ENCODE measurements around the gene PCDH15. TPM values are rescaled to one million over a fixed set of nuclear protein-coding genes. Genes with fewer than 3 reads are reported as not detected.

PCDH15 gene
- total RNA-seq, 4 donors from 2014 or later, result not detected

DNA sequence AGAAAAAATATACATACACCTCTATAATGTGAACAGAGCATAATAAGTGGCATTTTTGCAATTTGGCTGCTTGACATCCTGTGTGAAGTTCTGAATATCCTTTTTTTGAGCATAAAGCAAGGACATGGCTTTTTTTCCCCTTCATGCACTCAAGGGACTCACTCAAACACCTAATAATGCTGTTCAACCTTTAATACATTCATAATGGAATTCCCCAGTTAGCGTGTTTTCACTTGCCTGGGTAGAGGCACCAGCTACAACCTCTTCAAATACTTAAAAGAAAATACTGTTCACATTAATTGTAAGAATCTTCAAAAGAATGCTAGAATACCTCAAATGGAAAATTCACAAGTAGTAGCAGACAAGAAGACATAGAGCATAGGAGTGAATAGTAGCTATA, 316.8 kb downstream of the PCDH15 start:
- no peak for TF ChIP-seq CTCF (IDR thresholded peaks at IDR 0.05)
- H3K36me3 ChIP-seq, result peaks cover 0 to 2% (median 0%) of the 10 kb centered on the region in 3 donors
- H3K4me3 ChIP-seq, result no peak overlapping the region
- H3K4me1 ChIP-seq, result no peaks in the 10 kb centered on the region
- H3K27ac ChIP-seq, result no peak overlapping the region
- 86 to 92% methylated on average over 1 of the region's 1 CpG for WGBS, 2 donors
- no peak for DNase-seq (ENCODE audit: low spot score in 2 of 2)
- H3K27me3 ChIP-seq, result no peaks in the 10 kb centered on the region
- no peaks in the 10 kb centered on the region for H3K9me3 ChIP-seq

GRCh38 chr10:54478601-54479000, 322.4 kb downstream of the PCDH15 start:
- Histone ChIP-seq H3K4me1 (no peaks in the 10 kb centered on the region), H3K4me3 (no peak overlapping the region), H3K27ac (no peak overlapping the region), H3K27me3 (no peaks in the 10 kb centered on the region), H3K9me3 (no peaks in the 10 kb centered on the region), H3K36me3 (no peaks in the 10 kb centered on the region)
- TF ChIP-seq EP300 (IDR thresholded peaks at IDR 0.05), result no peak
- no peak for TF ChIP-seq CTCF (IDR thresholded peaks at IDR 0.05)
- no peak for TF ChIP-seq POLR2A (IDR thresholded peaks at IDR 0.05)
- no peak for DNase-seq (ENCODE audit: low spot score in 2 of 2)
- WGBS, 2 donors, result 66 to 74% methylated on average over 3 of the region's 3 CpGs

GRCh38 chr10:54477738-54478137, 323.3 kb downstream of the PCDH15 start:
- Histone ChIP-seq H3K4me3 (no peak overlapping the region), H3K9me3 (no peaks in the 10 kb centered on the region), H3K4me1 (no peaks in the 10 kb centered on the region), H3K27ac (no peak overlapping the region), H3K36me3 (no peaks in the 10 kb centered on the region), H3K27me3 (no peaks in the 10 kb centered on the region)
- TF ChIP-seq POLR2A (IDR thresholded peaks at IDR 0.05) (no peak), CTCF (IDR thresholded peaks at IDR 0.05) (no peak), EP300 (IDR thresholded peaks at IDR 0.05) (no peak)
- 86 to 90% methylated on average over 4 of the region's 4 CpGs for WGBS, 2 donors
- DNase-seq (ENCODE audit: low spot score in 2 of 2), result no peak

GRCh38 chr10:54470324-54470631, 330.8 kb downstream of the PCDH15 start:
- Histone ChIP-seq H3K4me3 (no peak overlapping the region), H3K36me3 (no peaks in the 10 kb centered on the region), H3K9me3 (no peaks in the 10 kb centered on the region), H3K4me1 (no peaks in the 10 kb centered on the region), H3K27ac (no peak overlapping the region), H3K27me3 (no peaks in the 10 kb centered on the region)
- TF ChIP-seq CTCF (IDR thresholded peaks at IDR 0.05) (no peak), POLR2A (IDR thresholded peaks at IDR 0.05) (no peak), EP300 (IDR thresholded peaks at IDR 0.05) (no peak)
- no peak for DNase-seq (ENCODE audit: low spot score in 2 of 2)
- 79% methylated on average over 1 of the region's 1 CpG; no CpG with 5 or more reads in 1 of the 2 donors for WGBS, 2 donors

- Histone ChIP-seq H3K4me3 (no peak overlapping the region), H3K27me3 (no peaks in the 10 kb centered on the region), H3K9me3 (no peaks in the 10 kb centered on the region), H3K36me3 (no peaks in the 10 kb centered on the region), H3K4me1 (no peaks in the 10 kb centered on the region), H3K27ac (no peak overlapping the region)
- no peak for DNase-seq (ENCODE audit: low spot score in 2 of 2)
- no peak for TF ChIP-seq POLR2A (IDR thresholded peaks at IDR 0.05)
- TF ChIP-seq EP300 (IDR thresholded peaks at IDR 0.05), result no peak
- TF ChIP-seq CTCF (IDR thresholded peaks at IDR 0.05), result no peak
- WGBS, 2 donors, result 75 to 89% methylated on average over 4 to 8 of the region's 8 CpGs
Measured at GRCh38 chr10:54469587-54470323, 331.3 kb downstream of the PCDH15 start.
